ENCODE results near the gene PTPRD. TPM values are rescaled to one million over a fixed set of nuclear protein-coding genes. Genes with fewer than 3 reads are reported as not detected.

PTPRD gene
- total RNA-seq, 1 experiment from 2014 or later: 70.1 TPM

GRCh38 chr9:9041756-9042155 is 1571.0 kb downstream of the PTPRD start:
- Mint-ChIP-seq H3K27ac (ENCODE audit: unreplicated experiment) (no peak overlapping the region), H3K27me3 (ENCODE audit: insufficient read depth, unreplicated experiment) (no peaks in the 10 kb centered on the region), H3K9me3 (ENCODE audit: unreplicated experiment) (no peaks in the 10 kb centered on the region), H3K4me1 (ENCODE audit: low read depth, unreplicated experiment) (no peaks in the 10 kb centered on the region), H3K4me3 (ENCODE audit: unreplicated experiment) (no peak overlapping the region), H3K36me3 (ENCODE audit: insufficient read depth, unreplicated experiment) (no peaks in the 10 kb centered on the region)
- TF ChIP-seq, protein P1, sequence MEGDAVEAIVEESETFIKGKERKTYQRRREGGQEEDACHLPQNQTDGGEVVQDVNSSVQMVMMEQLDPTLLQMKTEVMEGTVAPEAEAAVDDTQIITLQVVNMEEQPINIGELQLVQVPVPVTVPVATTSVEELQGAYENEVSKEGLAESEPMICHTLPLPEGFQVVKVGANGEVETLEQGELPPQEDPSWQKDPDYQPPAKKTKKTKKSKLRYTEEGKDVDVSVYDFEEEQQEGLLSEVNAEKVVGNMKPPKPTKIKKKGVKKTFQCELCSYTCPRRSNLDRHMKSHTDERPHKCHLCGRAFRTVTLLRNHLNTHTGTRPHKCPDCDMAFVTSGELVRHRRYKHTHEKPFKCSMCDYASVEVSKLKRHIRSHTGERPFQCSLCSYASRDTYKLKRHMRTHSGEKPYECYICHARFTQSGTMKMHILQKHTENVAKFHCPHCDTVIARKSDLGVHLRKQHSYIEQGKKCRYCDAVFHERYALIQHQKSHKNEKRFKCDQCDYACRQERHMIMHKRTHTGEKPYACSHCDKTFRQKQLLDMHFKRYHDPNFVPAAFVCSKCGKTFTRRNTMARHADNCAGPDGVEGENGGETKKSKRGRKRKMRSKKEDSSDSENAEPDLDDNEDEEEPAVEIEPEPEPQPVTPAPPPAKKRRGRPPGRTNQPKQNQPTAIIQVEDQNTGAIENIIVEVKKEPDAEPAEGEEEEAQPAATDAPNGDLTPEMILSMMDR (IDR thresholded peaks at IDR 0.05; ENCODE audit: insufficient read depth in 1 of 2, low read depth in 1 of 2, low read length in 1 of 2, severe bottlenecking in 1 of 2, unreplicated experiment in 1 of 2): no peak
- intact Hi-C loops (cut with micrococcal nuclease; ENCODE audit: unreplicated experiment): no loop called here
- Histone ChIP-seq H3K4me1 (no peaks in the 10 kb centered on the region), H3K36me3 (ENCODE audit: control insufficient read depth, insufficient read depth, low read length) (no peaks in the 10 kb centered on the region), H3K9me3 (no peaks in the 10 kb centered on the region), H3K27me3 (replicated peaks; ENCODE audit: control insufficient read depth, insufficient read depth, low read length) (no peaks in the 10 kb centered on the region), H3K4me3 (ENCODE audit: low read depth, low read length) (no peak overlapping the region)
- BruUV-seq (replicated peaks): no TSS peak
- ChIA-PET POLR2A (no interaction called here), CTCF (no interaction called here)
- no peak for DNase-seq

GRCh38 chr9:9033022-9033421 is 1579.8 kb downstream of the PTPRD start:
- no peak overlapping the region for H3K4me3 ChIP-seq (ENCODE audit: low read depth, low read length)
- no TSS peak for BruUV-seq (replicated peaks)
- POLR2A ChIA-PET: no interaction called here
- DNase-seq: no peak
- H3K36me3 ChIP-seq (ENCODE audit: control insufficient read depth, insufficient read depth, low read length): no peaks in the 10 kb centered on the region
- Mint-ChIP-seq H3K4me1 (ENCODE audit: low read depth, unreplicated experiment) (no peaks in the 10 kb centered on the region), H3K9me3 (ENCODE audit: unreplicated experiment) (no peaks in the 10 kb centered on the region), H3K27me3 (ENCODE audit: insufficient read depth, unreplicated experiment) (peaks cover 14% of the 10 kb centered on the region), H3K36me3 (ENCODE audit: insufficient read depth, unreplicated experiment) (no peaks in the 10 kb centered on the region), H3K27ac (ENCODE audit: unreplicated experiment) (no peak overlapping the region), H3K4me3 (ENCODE audit: unreplicated experiment) (no peak overlapping the region)
- intact Hi-C loops (cut with micrococcal nuclease; ENCODE audit: unreplicated experiment): no loop called here
- TF ChIP-seq, protein P1 (IDR thresholded peaks at IDR 0.05; ENCODE audit: insufficient read depth in 1 of 2, low read depth in 1 of 2, low read length in 1 of 2, severe bottlenecking in 1 of 2, unreplicated experiment in 1 of 2): no peak
- H3K27me3 ChIP-seq (replicated peaks; ENCODE audit: control insufficient read depth, insufficient read depth, low read length): no peaks in the 10 kb centered on the region
- H3K4me1 ChIP-seq: no peaks in the 10 kb centered on the region
- CTCF ChIA-PET: no interaction called here
- H3K9me3 ChIP-seq: no peaks in the 10 kb centered on the region

DNA sequence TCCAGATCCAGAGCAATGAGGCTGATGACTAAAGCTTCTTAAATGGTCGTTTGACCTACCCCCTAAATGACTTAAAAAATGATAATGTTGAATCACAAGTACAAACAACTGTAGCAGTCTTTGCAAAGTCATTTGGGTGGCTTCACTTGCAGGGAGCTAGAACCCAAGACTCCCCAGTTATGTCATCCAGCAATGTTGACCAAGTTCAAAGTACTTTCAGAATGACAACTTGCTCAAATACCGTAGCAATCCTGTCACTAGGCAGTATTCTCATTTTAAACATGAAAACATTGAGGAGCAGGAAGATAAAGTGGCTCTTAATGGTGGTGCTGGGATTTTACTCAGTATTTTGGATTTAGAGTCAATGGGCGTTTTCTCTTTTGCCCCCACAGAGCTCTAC is 1596.2 kb downstream of the PTPRD start:
- H3K9me3 ChIP-seq: no peaks in the 10 kb centered on the region
- BruUV-seq (replicated peaks): no TSS peak
- Mint-ChIP-seq H3K27me3 (ENCODE audit: insufficient read depth, unreplicated experiment) (peaks cover 10% of the 10 kb centered on the region), H3K9me3 (ENCODE audit: unreplicated experiment) (no peaks in the 10 kb centered on the region), H3K27ac (ENCODE audit: unreplicated experiment) (no peak overlapping the region), H3K4me3 (ENCODE audit: unreplicated experiment) (no peak overlapping the region), H3K36me3 (ENCODE audit: insufficient read depth, unreplicated experiment) (no peaks in the 10 kb centered on the region), H3K4me1 (ENCODE audit: low read depth, unreplicated experiment) (no peaks in the 10 kb centered on the region)
- no peaks in the 10 kb centered on the region for H3K4me1 ChIP-seq
- H3K27me3 ChIP-seq (replicated peaks; ENCODE audit: control insufficient read depth, insufficient read depth, low read length): no peaks in the 10 kb centered on the region
- CTCF ChIA-PET: no interaction called here
- H3K36me3 ChIP-seq (ENCODE audit: control insufficient read depth, insufficient read depth, low read length): no peaks in the 10 kb centered on the region
- POLR2A ChIA-PET: no interaction called here
- TF ChIP-seq, protein P1 (IDR thresholded peaks at IDR 0.05; ENCODE audit: insufficient read depth in 1 of 2, low read depth in 1 of 2, low read length in 1 of 2, severe bottlenecking in 1 of 2, unreplicated experiment in 1 of 2): no peak
- H3K4me3 ChIP-seq (ENCODE audit: low read depth, low read length): no peak overlapping the region
- intact Hi-C loops (cut with micrococcal nuclease; ENCODE audit: unreplicated experiment): no loop called here
- DNase-seq: no peak
